WTC11 (cell line): ENCODE data around the gene TRAF3IP1. TPM values are rescaled to one million over a fixed set of nuclear protein-coding genes. Genes with fewer than 3 reads are reported as not detected.

Source experiments
- ATAC-seq: fragments of 200-7000 bp; cut with Tn5 transposase; 2 replicates; pipeline ENCODE4 v1.10.0; 2021; ENCODE audit warnings: mild to moderate bottlenecking, moderate library complexity
- CTCF ChIA-PET: fragments of 300-600 bp; sonication (Branson Sonifier 250); formaldehyde crosslinking; loops from one replicate; lab custom pipeline; 2021; ENCODE audit warnings: antibody characterized with exemption; lab: Charles Lee
- POLR2A ChIA-PET: fragments of 350-600 bp; sonication (Branson Sonifier 250); formaldehyde crosslinking; loops from one replicate; lab custom pipeline; 2021; ENCODE audit warnings: antibody characterized with exemption; lab: Charles Lee
- DNase-seq: peaks from one replicate; pipeline ENCODE4 v3.0.0; 2021; ENCODE audit warnings: low spot score
- H3K27ac Mint-ChIP-seq: 2 replicates; pipeline ENCODE4 v1.8.0; 2021; ENCODE audit warnings: mixed read lengths
- H3K27me3 Mint-ChIP-seq: 2 replicates; pipeline ENCODE4 v1.8.0; 2021; ENCODE audit warnings: low read depth, mild to moderate bottlenecking, moderate library complexity, mixed read lengths
- H3K36me3 Mint-ChIP-seq: 2 replicates; pipeline ENCODE4 v1.8.0; 2021; ENCODE audit warnings: mixed read lengths
- H3K4me1 Mint-ChIP-seq: 2 replicates; pipeline ENCODE4 v1.8.0; 2022; ENCODE audit warnings: mixed read lengths
- H3K4me3 Mint-ChIP-seq: 2 replicates; pipeline ENCODE4 v1.8.0; 2021; ENCODE audit warnings: mild to moderate bottlenecking, moderate library complexity, mixed read lengths
- H3K9me3 Mint-ChIP-seq: 2 replicates; pipeline ENCODE4 v1.8.0; 2021; ENCODE audit warnings: mixed read lengths
- ATF2 ChIP-seq: sonication (generic); formaldehyde crosslinking; IDR thresholded peaks from 2 replicates; pipeline ENCODE4 v1.8.1; 2022; ENCODE audit warnings: low read depth, missing genetic modification reagents, borderline replicate concordance
- CREM ChIP-seq: sonication (generic); formaldehyde crosslinking; IDR thresholded peaks from 2 replicates; pipeline ENCODE4 v1.8.1; 2022; ENCODE audit warnings: mild to moderate bottlenecking, missing genetic modification reagents, moderate library complexity
- CTCF ChIP-seq: fragments of 200-600 bp; IDR thresholded peaks from 2 replicates; pipeline ENCODE4 v1.8.0; 2022; ENCODE audit warnings: antibody characterized with exemption
- ELF4 ChIP-seq: sonication (generic); formaldehyde crosslinking; IDR thresholded peaks from 2 replicates; pipeline ENCODE4 v1.8.1; 2022; ENCODE audit warnings: low read depth, mild to moderate bottlenecking, moderate library complexity, missing genetic modification reagents
- FOXJ3 ChIP-seq: sonication (generic); formaldehyde crosslinking; IDR thresholded peaks from 2 replicates; pipeline ENCODE4 v1.9.0; 2021; ENCODE audit warnings: missing genetic modification reagents, mild to moderate bottlenecking, borderline replicate concordance
- FOXP4 ChIP-seq: sonication (generic); formaldehyde crosslinking; IDR thresholded peaks from 2 replicates; pipeline ENCODE4 v1.8.0; 2022; ENCODE audit warnings: mild to moderate bottlenecking, missing genetic modification reagents
- HMGA2 ChIP-seq: fragments of 250-450 bp; sonication (Bioruptor Pico); IDR thresholded peaks from 2 replicates; pipeline ENCODE4 v1.4.0; 2021; ENCODE audit warnings: mild to moderate bottlenecking, moderate library complexity
- IRF2 ChIP-seq: sonication (generic); formaldehyde crosslinking; IDR thresholded peaks from 2 replicates; pipeline ENCODE4 v1.8.0; 2022; ENCODE audit warnings: low read depth, missing genetic modification reagents, borderline replicate concordance
- JAZF1 ChIP-seq: fragments of 250-450 bp; sonication (Bioruptor Pico); IDR thresholded peaks from 2 replicates; pipeline ENCODE4 v1.9.0; 2021; ENCODE audit warnings: moderate library complexity, mild to moderate bottlenecking, inconsistent platforms
- NFATC4 ChIP-seq: fragments of 250-450 bp; sonication (Bioruptor Pico); IDR thresholded peaks from 2 replicates; pipeline ENCODE4 v1.9.0; 2021; ENCODE audit warnings: mild to moderate bottlenecking
- PRDM15 ChIP-seq: sonication (generic); formaldehyde crosslinking; IDR thresholded peaks from 2 replicates; pipeline ENCODE4 v1.8.0; 2022; ENCODE audit warnings: missing genetic modification reagents
- RORB ChIP-seq: fragments of 250-450 bp; sonication (Bioruptor Pico); IDR thresholded peaks from 2 replicates; pipeline ENCODE4 v1.9.0; 2021; ENCODE audit warnings: mild to moderate bottlenecking
- SOX15 ChIP-seq: fragments of 250-450 bp; sonication (Bioruptor Pico); IDR thresholded peaks from 2 replicates; pipeline ENCODE4 v1.9.0; 2021; ENCODE audit warnings: mild to moderate bottlenecking
- STAT6 ChIP-seq: sonication (generic); formaldehyde crosslinking; conservative IDR thresholded peaks from 2 replicates; pipeline ENCODE4 v1.8.1; 2023; ENCODE audit warnings: mild to moderate bottlenecking, low read depth, missing genetic modification reagents, moderate library complexity
- USF2 ChIP-seq: sonication (generic); formaldehyde crosslinking; IDR thresholded peaks from 2 replicates; pipeline ENCODE4 v1.8.1; 2023; ENCODE audit warnings: mild to moderate bottlenecking, missing genetic modification reagents, moderate library complexity
- ZBTB21 ChIP-seq: sonication (generic); formaldehyde crosslinking; IDR thresholded peaks from 2 replicates; pipeline ENCODE4 v1.8.1; 2023; ENCODE audit warnings: mild to moderate bottlenecking, missing genetic modification reagents, borderline replicate concordance
- ZNF138 ChIP-seq: sonication (generic); formaldehyde crosslinking; conservative IDR thresholded peaks from 2 replicates; pipeline ENCODE4 v1.8.1; 2022; ENCODE audit warnings: mild to moderate bottlenecking, moderate library complexity, missing genetic modification reagents
- ZNF263 ChIP-seq: sonication (generic); formaldehyde crosslinking; IDR thresholded peaks from 2 replicates; pipeline ENCODE4 v1.8.1; 2022; ENCODE audit warnings: low read depth, mild to moderate bottlenecking, moderate library complexity, missing genetic modification reagents
- total RNA-seq: library from RNA; stranded (reverse); gene quantifications from 3 replicates; pipeline ENCODE4 v1.2.3, GENCODE V29; 2021
- TF ChIP-seq, protein P1 (sequence below): fragments of 250-450 bp; sonication (Bioruptor Pico); conservative IDR thresholded peaks from 2 replicates; pipeline ENCODE4 v1.9.0; 2021; ENCODE audit warnings: mild to moderate bottlenecking

Gene TRAF3IP1
- total RNA-seq, 1 experiment from 2014 or later, result 18.7 TPM

DNA sequence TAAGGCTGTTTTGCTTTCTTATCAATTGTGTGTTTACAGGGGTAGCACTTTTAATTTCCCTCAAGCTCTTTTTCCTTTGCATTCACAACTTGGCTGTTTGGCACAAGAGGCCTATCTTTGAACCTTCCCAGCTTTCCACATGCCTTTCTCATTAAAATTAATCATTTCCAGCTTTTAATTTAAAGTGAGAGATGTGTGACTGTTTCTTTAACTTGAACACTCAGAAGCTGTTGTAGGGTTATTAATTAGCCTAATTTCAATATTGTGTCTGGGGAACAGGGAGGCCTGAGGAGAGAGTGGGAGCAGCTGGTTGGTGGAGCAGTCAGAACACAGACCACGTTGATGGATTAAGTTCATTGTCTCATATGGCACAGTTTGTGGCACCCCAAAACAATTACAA lies 111.1 kb downstream of the TRAF3IP1 start:
- Mint-ChIP-seq H3K36me3 (peaks cover 29% of the 10 kb centered on the region), H3K27ac (no peak overlapping the region; the same call in 1 of the 2 replicates), H3K9me3 (no peaks in the 10 kb centered on the region), H3K4me1 (peaks cover 8% of the 10 kb centered on the region), H3K4me3 (no peak overlapping the region), H3K27me3 (no peaks in the 10 kb centered on the region)
- TF ChIP-seq CTCF, result no peak
- TF ChIP-seq ZNF263 (CRISPR knock-in tag), result no peak
- TF ChIP-seq ZBTB21 (CRISPR knock-in tag), result no peak
- no peak for TF ChIP-seq SOX15 (CRISPR knock-in tag)
- TF ChIP-seq RORB, result no peak
- no peak for TF ChIP-seq FOXJ3
- no peak for TF ChIP-seq PRDM15 (CRISPR knock-in tag)
- TF ChIP-seq IRF2 (CRISPR knock-in tag), result no peak
- no peak for TF ChIP-seq NFATC4 (CRISPR knock-in tag)
- TF ChIP-seq STAT6, result no peak
- no peak for TF ChIP-seq ZNF138 (CRISPR knock-in tag)
- TF ChIP-seq, protein P1, sequence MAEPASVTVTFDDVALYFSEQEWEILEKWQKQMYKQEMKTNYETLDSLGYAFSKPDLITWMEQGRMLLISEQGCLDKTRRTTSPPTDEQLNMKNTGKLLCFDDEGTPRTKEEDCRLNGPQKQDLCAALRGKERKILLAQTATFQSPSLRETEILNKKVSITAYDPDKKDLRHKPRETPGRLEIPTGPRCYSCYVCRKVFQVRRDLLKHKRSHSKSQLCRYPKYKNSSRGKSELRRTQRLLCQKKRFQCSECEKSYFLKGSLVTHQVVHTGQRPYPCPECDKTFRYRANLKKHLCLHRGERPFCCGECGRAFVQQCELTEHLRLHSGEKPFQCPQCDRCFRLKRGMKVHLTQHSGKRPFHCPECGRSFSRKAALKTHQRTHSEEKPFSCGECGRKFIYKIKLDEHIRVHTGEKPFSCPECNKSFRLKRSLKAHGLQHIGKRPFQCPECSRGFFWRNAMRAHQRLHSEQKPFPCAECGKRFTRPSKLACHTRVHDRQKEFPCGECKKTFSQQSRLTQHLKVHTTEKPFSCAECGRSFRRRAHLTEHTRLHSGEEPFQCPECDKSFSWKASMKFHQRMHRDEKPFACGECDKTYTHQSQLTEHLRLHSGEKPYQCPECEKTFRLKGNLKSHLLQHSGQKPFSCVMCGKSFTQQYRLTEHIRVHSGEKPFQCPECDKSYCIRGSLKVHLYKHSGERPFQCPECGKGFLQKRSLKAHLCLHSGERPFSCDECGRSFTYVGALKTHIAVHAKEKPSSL (CRISPR knock-in tag), result no peak
- no peak for DNase-seq
- POLR2A ChIA-PET, result no interaction called here
- CTCF ChIA-PET, result interaction anchor here (0.6 to 1.9 kb wide), 3 partner anchors 61 to 444 kb away, joined by 3 to 7 read pairs (median 3); no protein-coding TSS in a partner anchor
- ATAC-seq, result no peak

GRCh38 chr2:238433300-238433915 lies 113.1 kb downstream of the TRAF3IP1 start:
- ChIA-PET CTCF (interaction anchor here (0.5 to 4.6 kb wide), 13 partner anchors 12 to 155 kb away, joined by 3 to 61 read pairs (median 4); no protein-coding TSS in a partner anchor), POLR2A (no interaction called here)
- DNase-seq (no peak), ATAC-seq (peak; percentile 64; the same call in 1 of the 2 replicates)
- Mint-ChIP-seq H3K36me3 (peaks cover 42% of the 10 kb centered on the region), H3K27ac (no peak overlapping the region), H3K9me3 (no peaks in the 10 kb centered on the region), H3K4me1 (no peaks in the 10 kb centered on the region), H3K4me3 (no peak overlapping the region), H3K27me3 (no peaks in the 10 kb centered on the region)
- TF ChIP-seq HMGA2 (CRISPR knock-in tag) (no peak), JAZF1 (no peak), SOX15 (CRISPR knock-in tag) (no peak), FOXP4 (no peak), ELF4 (no peak), CREM (CRISPR knock-in tag) (no peak), USF2 (no peak), ATF2 (CRISPR knock-in tag) (no peak)
